PC-3 (cell line): ENCODE measurements around the gene AFTPH. TPM values are rescaled to one million over a fixed set of nuclear protein-coding genes. Genes with fewer than 3 reads are reported as not detected.

ENCODE experiments used
- ATAC-seq: fragments of 200-7000 bp; cut with Tn5 transposase; 2 replicates; pipeline ENCODE4 v1.9.1; 2020; ENCODE audit warnings: mild to moderate bottlenecking, moderate library complexity
- BruUV-seq: library from RNA; stranded (reverse); fragments of 400-500 nt; replicated peaks from 2 replicates; lab custom pipeline; 2021; lab: Mats Ljungman, UMichigan
- CTCF ChIA-PET: fragments of 300-600 bp; sonication (Branson Sonifier 250); formaldehyde crosslinking; loops from one replicate; lab custom pipeline; 2022; ENCODE audit warnings: antibody characterized with exemption; lab: Charles Lee
- POLR2A ChIA-PET: fragments of 300-600 bp; sonication (Branson Sonifier 250); formaldehyde crosslinking; loops from one replicate; lab custom pipeline; 2022; ENCODE audit warnings: antibody characterized with exemption; ENCODE audit not compliant: unreplicated experiment; lab: Charles Lee
- DNase-seq: peaks from one replicate; pipeline ENCODE4 v3.0.0-alpha.2; 2015
- H2AFZ ChIP-seq: fragments of 300-600 bp; sonication (generic); 2 replicates; pipeline ENCODE4 v1.6.0; 2016; ENCODE audit warnings: antibody characterized with exemption, low read length
- H3F3A ChIP-seq: fragments of 300-600 bp; sonication (generic); one replicate; pipeline ENCODE4 v1.6.0; 2017; ENCODE audit warnings: antibody characterized with exemption, low read length, control low read depth, mild to moderate bottlenecking; ENCODE audit not compliant: unreplicated experiment
- H3K27ac ChIP-seq: fragments of 300-600 bp; sonication (generic); 2 replicates; pipeline ENCODE4 v1.5.1; 2016; ENCODE audit warnings: mild to moderate bottlenecking, low read length
- H3K27me3 ChIP-seq: fragments of 300-600 bp; sonication (generic); 2 replicates; pipeline ENCODE4 v1.6.1; 2016; ENCODE audit warnings: low read length, mixed read lengths
- H3K36me3 ChIP-seq: fragments of 300-600 bp; sonication (generic); 2 replicates; pipeline ENCODE4 v1.6.1; 2016; ENCODE audit warnings: low read depth, mixed run types, low read length, mixed read lengths
- H3K4me1 ChIP-seq: fragments of 300-600 bp; sonication (generic); 2 replicates; pipeline ENCODE4 v1.5.1; 2016; ENCODE audit warnings: low read length; ENCODE audit not compliant: insufficient read depth
- H3K4me2 ChIP-seq: fragments of 300-600 bp; sonication (generic); 2 replicates; pipeline ENCODE4 v1.6.0; 2016; ENCODE audit warnings: low read length
- H3K4me3 ChIP-seq: fragments of 300-600 bp; sonication (generic); 2 replicates; pipeline ENCODE4 v1.5.1; 2016; ENCODE audit warnings: mild to moderate bottlenecking, low read length, mixed read lengths
- H3K79me2 ChIP-seq: fragments of 300-600 bp; sonication (generic); 2 replicates; pipeline ENCODE4 v1.6.1; 2017; ENCODE audit warnings: low read length, mixed read lengths
- H3K9ac ChIP-seq: fragments of 300-600 bp; sonication (generic); 2 replicates; pipeline ENCODE4 v1.6.0; 2016; ENCODE audit warnings: mild to moderate bottlenecking, low read length
- H3K9me2 ChIP-seq: fragments of 300-600 bp; sonication (generic); replicated peaks from 2 replicates; pipeline ENCODE4 v1.6.1; 2016; ENCODE audit warnings: mixed run types, low read length, mixed read lengths
- H3K9me3 ChIP-seq: fragments of 300-600 bp; sonication (generic); 2 replicates; pipeline ENCODE4 v1.6.1; 2016; ENCODE audit warnings: low read length, mixed read lengths
- H4K20me1 ChIP-seq: fragments of 300-600 bp; sonication (generic); 2 replicates; pipeline ENCODE4 v1.6.1; 2016; ENCODE audit warnings: low read length, mixed read lengths
- EZH2 ChIP-seq: fragments of 300-600 bp; sonication (generic); IDR thresholded peaks from one replicate; pipeline ENCODE4 v1.6.1; 2017; ENCODE audit warnings: antibody characterized with exemption, mild to moderate bottlenecking, low read length; ENCODE audit not compliant: unreplicated experiment
- EZH2phosphoT487 ChIP-seq: fragments of 300-600 bp; sonication (generic); IDR thresholded peaks from 2 replicates; pipeline ENCODE4 v1.6.1; 2018; ENCODE audit warnings: mild to moderate bottlenecking, antibody characterized with exemption, low read length, borderline replicate concordance
- intact Hi-C: fragments of 100-400 bp; cut with micrococcal nuclease; formaldehyde crosslinking; loops from 2 replicates; pipeline ENCODE4 v1.9.0; 2023
- total RNA-seq: library from RNA; depleted of rRNA; stranded (reverse); fragments of >200 nt; gene quantifications from 2 replicates; pipeline ENCODE4 v1.2.3, GENCODE V29; 2014
- TF ChIP-seq, protein P1 (sequence below): fragments of 300-600 bp; sonication (generic); conservative IDR thresholded peaks from 2 replicates; pipeline ENCODE4 v1.5.1; 2017; ENCODE audit warnings: antibody characterized with exemption, low read depth, mild to moderate bottlenecking, low read length

The AFTPH gene
- total RNA-seq, 1 experiment from 2014 or later, result 26.6 TPM

DNA sequence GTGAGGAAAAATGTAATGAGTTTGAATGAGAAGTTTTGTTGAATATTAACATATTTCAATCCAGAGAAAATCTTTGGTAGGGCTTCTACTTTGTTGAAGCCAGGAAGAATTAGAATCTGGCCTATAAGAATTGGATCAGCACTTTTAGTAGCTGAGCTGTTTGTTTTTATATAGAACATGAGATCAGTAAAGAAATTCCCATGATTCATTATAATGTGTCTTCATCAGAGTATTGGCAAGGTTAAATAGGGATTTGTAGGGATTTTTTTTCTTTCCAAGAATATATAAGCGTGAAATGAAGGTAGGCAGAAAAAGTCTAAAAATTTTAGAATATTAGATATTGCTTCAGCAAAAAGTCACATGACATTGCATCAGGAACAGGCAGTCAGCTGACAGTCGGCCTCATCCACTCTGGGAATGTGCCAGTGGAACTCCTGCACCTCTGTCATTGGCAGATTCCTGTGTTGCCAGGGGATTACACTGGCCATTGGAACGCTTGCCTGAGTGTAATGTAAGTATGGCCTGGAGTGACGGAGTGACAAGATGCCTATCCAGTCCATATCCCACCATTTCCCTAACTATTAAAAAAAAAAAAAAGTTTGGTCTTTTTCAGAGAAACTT, 69.0 kb downstream of the AFTPH start:
- CTCF ChIA-PET, result no interaction called here
- no TSS peak for BruUV-seq
- no peak for ATAC-seq

DNA sequence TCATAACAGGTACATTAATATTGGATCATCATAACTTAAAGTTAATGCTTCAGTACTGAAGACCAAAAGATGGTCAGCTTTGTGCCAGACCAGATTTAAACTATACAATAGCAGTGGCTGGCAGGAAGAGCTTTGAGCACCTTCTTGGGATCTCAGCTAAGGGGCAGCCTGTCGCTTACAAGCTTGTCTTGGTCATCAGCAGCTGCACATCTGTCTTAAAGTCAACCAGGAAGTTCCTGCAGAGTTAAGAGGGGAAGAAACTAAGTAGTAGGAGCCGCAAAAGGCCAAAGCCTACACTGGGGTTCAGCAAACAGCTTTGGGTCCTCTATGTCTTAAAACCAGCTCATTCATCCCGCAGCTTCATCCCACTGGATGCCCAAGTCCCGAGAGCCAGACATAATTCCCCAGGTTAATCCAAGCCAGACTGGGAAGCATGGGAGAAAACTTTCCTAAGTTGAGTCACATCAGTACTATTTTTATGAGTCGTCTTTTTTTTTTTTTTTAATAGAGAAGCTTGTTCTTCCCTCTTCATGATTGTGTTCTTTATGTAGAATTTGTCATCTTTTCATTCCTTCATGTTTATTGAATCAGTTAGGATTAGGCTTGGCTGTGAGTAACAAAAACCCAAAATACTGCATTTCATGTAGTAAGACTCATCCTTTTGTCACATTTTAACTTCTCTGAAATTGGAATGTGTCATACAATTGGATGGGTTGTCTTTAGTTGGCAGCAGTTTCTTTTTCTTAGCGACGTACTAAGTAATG, 70.3 kb downstream of the AFTPH start:
- H3K27ac ChIP-seq, result peak overlapping the region; percentile 84
- peak; percentile 78 for ATAC-seq
- peak overlapping the region; percentile 62 for H3K4me2 ChIP-seq
- H3K9me2 ChIP-seq, result no peaks in the 10 kb centered on the region
- H3K27me3 ChIP-seq, result no peaks in the 10 kb centered on the region
- no peaks in the 10 kb centered on the region for H4K20me1 ChIP-seq
- peaks cover 39% of the 10 kb centered on the region for H3K4me1 ChIP-seq
- no peaks in the 10 kb centered on the region for H3K9me3 ChIP-seq
- POLR2A ChIA-PET, result interaction anchor here (0.6 to 1.2 kb wide), 5 partner anchors 50 to 535 kb away, joined by 3 to 27 read pairs (median 6); partner anchors contain the start of genes RAB1A and SERTAD2
- peak; percentile 92 for DNase-seq
- no peak for TF ChIP-seq EZH2
- no peak for TF ChIP-seq EZH2phosphoT487
- TF ChIP-seq, protein P1, sequence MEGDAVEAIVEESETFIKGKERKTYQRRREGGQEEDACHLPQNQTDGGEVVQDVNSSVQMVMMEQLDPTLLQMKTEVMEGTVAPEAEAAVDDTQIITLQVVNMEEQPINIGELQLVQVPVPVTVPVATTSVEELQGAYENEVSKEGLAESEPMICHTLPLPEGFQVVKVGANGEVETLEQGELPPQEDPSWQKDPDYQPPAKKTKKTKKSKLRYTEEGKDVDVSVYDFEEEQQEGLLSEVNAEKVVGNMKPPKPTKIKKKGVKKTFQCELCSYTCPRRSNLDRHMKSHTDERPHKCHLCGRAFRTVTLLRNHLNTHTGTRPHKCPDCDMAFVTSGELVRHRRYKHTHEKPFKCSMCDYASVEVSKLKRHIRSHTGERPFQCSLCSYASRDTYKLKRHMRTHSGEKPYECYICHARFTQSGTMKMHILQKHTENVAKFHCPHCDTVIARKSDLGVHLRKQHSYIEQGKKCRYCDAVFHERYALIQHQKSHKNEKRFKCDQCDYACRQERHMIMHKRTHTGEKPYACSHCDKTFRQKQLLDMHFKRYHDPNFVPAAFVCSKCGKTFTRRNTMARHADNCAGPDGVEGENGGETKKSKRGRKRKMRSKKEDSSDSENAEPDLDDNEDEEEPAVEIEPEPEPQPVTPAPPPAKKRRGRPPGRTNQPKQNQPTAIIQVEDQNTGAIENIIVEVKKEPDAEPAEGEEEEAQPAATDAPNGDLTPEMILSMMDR, result no peak
- peaks cover 10% of the 10 kb centered on the region; the same call in 1 of the 2 replicates for H3K36me3 ChIP-seq
- peaks cover 15% of the 10 kb centered on the region for H3F3A ChIP-seq
- intact Hi-C loops, result loop anchor here (2.0 kb wide), 2 partner anchors 50 to 156 kb away; no protein-coding TSS in a partner anchor
- BruUV-seq, result TSS peak; percentile 74
- no peaks in the 10 kb centered on the region for H3K79me2 ChIP-seq
- peak overlapping the region; percentile 54 for H3K9ac ChIP-seq
- CTCF ChIA-PET, result interaction anchor here (0.5 to 1.3 kb wide), 14 partner anchors 20 to 633 kb away, joined by 3 to 14 read pairs (median 4); no protein-coding TSS in a partner anchor
- H3K4me3 ChIP-seq, result peak overlapping the region; percentile 32; the same call in 1 of the 2 replicates
- H2AFZ ChIP-seq, result peak overlapping the region; percentile 22; the same call in 1 of the 2 replicates

More for the DNA sequence above, 69.0 kb downstream of the AFTPH start:
- H3K27ac ChIP-seq, result peak overlapping the region; percentile 84
- no peak overlapping the region for H3K4me3 ChIP-seq
- H3K79me2 ChIP-seq, result no peaks in the 10 kb centered on the region
- DNase-seq, result no peak
- H3F3A ChIP-seq, result peaks cover 15% of the 10 kb centered on the region
- H3K36me3 ChIP-seq, result peaks cover 10% of the 10 kb centered on the region; the same call in 1 of the 2 replicates
- POLR2A ChIA-PET, result no interaction called here
- no peak overlapping the region for H2AFZ ChIP-seq
- peaks cover 37% of the 10 kb centered on the region for H3K4me1 ChIP-seq
- TF ChIP-seq, protein P1, result no peak
- no peak for TF ChIP-seq EZH2
- no peak for TF ChIP-seq EZH2phosphoT487
- no peaks in the 10 kb centered on the region for H3K9me2 ChIP-seq
- no peak overlapping the region for H3K9ac ChIP-seq
- H3K27me3 ChIP-seq, result no peaks in the 10 kb centered on the region
- H4K20me1 ChIP-seq, result no peaks in the 10 kb centered on the region
- H3K4me2 ChIP-seq, result no peak overlapping the region
- intact Hi-C loops, result no loop called here
- no peaks in the 10 kb centered on the region for H3K9me3 ChIP-seq
